Cerebellar nuclear complex (tissue), 1 donor: ENCODE measurements around the gene LRP11.
A peak's percentile ranks its signal among the peaks of the same experiment; 100 is the strongest.
"Not testable (repeated sequence)": the region's sequence is repeated elsewhere in the genome, so short reads cannot be mapped to it uniquely, and the experiment has no call there.

Experiments
- DNase-seq, 2 experiments: peaks; one replicate each; lab custom pipeline; 2025; lab: John Stamatoyannopoulos, UW

The LRP11 gene

GRCh38 chr6:149869275-149869892 lies 5.2 kb upstream of the LRP11 start:
- DNase-seq, result no peak

DNA sequence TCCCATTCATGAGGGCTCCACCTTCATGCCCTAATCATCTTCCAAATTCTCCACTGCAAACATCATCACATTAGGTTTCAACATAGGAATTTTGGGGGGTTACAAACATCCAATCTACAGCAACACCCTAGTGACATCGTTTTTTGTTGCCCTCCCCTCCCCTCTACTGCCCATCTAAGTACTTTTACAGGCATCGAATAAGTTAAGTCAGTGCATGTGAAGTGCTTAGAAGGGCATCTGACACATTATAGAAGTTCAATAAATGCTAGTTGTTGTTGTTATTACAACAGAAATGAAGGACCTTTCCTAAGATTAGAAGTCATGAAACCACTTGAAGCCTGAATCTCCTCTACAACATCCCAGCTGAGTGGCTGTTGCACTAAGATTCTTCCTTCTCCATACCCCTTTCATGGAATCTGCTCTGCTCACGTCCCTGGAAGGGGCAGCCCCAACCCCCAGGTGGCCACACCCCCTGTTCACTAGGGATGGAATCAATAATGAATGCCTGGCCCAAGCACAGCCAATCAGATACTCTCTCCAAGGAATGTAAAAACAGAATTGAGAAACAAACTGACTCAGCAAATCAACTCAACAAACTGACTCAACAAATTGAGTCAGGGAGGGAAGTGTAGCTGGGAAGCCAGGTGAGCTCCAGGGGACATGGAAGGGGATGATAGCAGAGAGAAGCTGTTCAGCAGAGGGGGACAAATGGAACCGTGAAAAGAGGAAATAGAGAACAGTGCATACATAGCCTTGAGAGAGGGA lies 3.9 kb upstream of the LRP11 start:
- no peak for DNase-seq

DNA sequence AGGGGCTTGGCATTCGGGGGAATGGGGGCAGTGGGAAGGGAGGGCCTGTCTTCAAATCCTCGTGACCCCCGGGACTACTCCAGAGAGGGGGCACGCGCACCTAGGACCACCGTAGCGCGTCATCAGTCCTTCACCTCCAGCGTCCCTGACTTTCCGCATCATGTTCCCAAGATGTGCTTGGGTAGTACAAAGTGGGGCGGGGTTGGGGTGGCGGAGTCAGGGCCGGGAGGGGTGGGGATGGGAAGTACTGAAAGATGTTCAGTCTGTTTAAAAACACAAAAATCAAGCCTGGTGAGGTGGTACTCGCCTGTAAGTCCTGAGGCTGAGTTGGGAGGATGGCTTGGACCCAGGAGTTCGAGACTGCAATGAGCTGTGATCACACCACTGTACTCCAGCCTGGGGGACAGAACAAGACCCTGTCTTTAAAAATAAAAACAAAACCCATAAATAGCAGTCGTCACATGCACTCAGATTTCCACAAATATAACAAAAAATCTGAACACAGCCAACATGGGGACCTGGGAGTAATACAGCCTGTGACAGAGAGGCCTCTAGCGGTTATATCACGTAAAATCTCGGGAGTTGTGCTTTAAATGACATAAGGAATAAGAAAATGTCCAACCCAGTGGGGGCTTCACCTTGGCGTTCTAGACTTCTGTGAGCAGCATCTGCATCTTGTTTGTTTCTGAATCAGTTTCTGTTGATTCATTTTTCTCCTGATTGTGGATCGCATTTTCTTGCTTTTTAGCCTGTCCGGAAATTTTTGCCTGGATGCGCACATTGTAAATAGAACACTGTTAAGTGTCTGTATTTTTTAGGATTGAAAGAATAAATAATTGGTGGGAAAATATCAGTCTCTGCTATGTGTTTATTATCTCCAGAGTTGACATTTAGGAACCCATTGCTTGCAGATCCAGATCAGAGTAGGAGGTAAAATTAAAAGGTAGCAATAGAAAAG lies 698 bp upstream of the LRP11 start:
- DNase-seq, result peak in 1 of 2 experiments; percentile 54

DNA sequence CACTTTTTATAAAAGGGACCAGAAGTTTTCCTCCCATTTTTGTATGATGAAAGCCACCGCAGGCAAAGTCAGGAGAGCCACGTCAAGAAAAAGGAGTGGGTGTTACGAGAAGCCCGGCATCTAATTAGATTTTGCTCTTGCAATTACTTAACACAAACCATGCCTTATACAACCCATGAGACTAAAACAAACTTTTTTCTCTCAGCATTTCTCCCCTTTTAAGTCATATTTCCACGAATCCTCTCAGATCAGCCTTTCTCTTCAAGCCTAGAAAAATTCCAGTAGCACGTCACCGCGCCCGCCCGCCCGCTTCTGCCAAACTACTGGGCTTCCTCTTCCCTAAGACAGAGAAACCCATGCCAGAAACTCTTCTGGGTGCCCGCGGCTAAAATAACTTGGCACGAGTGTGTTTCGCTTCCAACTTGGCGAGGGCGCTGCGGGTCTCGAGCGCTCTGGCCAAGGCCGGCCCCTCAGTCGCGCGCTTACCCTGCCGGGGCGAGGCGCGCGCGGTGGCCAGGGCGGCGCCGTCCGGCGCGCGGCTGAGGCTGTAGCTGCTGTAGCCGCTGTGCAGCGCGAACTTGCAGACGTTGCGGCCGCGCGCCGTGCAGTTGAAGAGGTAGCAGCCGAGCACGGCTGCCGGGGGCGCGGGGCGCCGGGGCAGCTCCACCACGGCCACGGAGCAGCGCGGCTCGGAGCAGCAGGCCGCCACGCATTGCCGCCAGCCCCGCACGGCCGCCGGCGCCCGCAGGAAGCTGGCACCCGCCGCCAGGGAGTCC lies 1.0 kb downstream of the LRP11 start:
- DNase-seq, result no peak

DNA sequence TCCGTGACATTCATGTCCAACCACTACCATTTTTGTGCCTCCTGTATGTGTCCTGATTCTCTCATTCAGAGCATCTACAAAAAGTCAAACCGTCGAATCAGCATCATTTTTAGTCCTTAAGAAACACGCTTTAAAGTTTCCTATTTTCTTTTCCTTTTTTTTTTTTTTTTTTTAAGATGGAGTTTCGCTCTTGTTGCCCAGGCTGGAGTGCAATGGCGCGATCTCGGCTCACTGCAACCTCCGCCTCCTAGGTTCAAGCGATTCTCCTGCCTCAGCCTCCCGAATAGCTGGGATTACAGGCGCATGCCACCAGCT lies 1.8 kb downstream of the LRP11 start:
- DNase-seq, result not testable (repeated sequence)

DNA sequence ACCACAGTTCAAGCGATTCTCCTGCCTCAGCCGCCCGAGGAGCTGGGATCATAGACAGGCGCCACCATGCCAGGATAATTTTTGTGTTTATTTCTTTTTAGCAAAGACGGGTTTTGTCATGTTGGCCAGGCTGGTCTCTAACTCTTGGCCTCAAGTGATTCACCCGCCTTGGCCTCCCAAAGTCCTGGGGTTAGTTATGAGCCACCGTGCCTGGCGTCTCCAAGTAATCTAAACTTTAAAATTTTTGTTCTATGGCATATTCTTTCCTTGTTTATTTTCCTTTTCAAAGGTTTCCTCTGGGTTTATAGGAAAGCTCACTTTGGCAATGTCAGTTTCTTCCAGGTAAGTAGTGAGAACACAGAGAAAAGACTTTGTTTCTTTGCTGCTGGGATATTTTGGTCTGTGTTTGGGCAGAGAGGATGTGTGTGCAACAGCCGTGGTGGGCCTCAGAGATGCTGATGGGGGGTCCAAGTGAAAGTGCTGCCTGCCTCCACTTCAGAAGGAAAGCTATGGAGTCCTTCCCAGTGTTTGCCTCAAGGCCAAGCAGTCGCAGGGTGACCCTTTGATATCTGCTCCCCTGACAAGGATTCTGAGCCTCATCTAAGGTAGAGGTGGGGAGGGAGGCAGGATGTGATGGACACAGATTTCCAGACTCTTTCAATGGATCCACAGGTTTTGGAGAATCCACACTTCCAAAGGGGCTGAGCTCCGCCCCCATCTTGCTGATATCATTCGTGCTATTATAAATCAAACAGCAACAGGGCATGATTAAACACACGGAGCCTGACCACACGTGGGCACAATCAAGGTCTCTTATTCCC lies 2.3 kb downstream of the LRP11 start:
- no peak for DNase-seq

DNA sequence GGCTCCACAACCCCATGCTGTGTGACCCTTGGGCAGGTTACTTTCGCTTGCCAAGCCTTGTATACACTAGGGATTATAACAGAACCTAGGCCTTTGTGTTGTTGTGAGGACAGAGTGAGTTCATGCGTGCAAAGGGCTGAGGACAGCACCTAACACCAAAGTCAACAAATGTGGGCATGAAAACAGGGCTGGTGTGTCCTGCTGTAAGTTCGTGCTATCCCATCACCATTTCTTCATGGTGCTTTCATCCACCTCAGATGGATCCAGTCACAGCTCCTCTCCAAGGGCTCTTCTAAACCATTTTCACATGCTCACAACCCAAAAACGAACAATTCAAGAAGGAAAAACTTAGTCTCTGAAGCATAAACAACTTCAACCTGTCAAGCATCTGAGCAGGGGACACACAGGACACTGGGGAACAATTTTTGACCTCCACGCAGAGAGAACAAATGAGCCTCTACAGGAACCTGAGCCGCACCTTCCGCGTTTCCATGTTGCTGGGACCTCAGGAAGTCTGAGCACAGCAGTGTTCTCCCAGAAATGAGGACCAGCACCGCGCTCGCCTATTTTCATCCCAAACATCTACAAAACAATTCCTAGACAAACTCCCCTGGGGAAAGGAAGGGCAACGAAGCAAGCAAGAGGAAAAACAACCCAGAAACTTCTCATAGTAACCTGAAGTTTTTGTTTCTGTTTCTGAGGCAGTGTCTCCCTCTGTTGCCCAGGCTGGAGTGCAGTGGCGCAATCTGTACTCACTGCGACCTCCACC lies 3.1 kb downstream of the LRP11 start:
- DNase-seq, result no peak

DNA sequence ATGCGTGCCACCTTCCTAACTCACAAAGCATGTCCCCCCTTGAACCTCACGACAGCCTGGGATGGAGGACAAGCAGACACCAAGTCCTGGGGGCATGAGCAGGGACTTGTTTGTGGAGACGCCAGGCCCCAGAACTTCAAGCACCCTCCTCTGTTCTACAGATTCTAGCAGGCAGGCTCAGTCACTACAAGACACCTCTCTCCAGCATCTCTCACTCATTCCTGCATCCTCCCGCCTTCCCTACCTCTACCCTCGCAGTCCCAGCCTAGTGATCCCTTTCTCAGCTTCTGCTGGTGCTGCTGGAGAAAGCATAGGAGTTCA lies 3.7 kb downstream of the LRP11 start:
- no peak for DNase-seq

DNA sequence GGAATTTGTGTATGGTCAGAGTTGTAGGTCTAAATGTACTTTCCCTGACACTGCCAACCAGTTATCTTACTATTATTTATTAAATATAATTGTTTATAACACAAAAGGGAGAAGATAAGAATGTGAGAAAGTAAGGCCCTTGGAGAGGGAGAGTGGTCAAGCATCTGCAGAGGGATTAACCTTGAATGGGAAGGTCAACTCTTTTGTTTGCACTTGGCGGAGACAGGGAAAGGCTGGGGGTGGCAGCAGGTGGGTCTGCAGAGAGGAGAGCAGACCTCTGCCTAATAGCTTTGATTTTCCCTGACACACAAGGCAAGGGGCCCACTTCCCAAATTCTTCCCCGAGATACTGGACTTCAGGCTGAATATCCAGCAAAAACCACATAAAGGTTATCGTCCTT lies 4.2 kb downstream of the LRP11 start:
- no peak for DNase-seq

GRCh38 chr6:149859368-149859767 lies 4.8 kb downstream of the LRP11 start:
- DNase-seq, result no peak

- no peak for DNase-seq
These were observed 6.6 kb downstream of the LRP11 start for GRCh38 chr6:149857541-149857940.

DNA sequence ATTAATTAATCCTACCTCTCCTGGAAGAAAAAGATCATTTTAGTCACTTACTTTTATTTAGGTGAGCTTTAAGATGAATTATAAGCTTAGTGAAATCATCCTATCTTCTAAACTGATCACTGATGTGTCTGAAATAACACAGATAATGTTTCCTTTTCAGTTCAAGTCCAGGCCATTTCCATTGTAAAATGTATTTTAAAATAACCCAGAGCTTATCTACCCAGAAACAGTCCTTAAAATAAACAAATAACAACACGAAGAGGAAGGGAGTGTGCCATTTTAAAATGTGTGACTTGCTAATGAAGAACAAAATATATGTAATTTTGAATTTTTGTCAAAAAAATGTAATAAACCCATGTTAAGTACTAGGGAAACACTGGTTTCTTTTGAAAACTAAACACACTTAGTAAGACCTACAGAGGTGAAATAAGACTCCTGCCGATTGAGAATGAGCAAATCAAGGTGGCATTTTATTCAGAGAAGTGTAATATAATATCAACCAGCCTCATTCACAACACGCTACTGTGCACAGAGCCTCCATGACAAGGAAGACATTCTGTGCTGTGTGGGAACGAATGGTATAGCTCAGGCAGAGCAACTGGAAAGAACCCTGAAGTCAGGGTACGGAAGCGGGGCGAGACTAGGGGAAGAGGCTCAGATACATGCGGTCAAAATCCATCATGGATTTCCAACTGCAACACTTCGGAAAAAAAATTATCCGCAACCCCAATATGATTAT lies 7.7 kb downstream of the LRP11 start:
- DNase-seq, result no peak

DNA sequence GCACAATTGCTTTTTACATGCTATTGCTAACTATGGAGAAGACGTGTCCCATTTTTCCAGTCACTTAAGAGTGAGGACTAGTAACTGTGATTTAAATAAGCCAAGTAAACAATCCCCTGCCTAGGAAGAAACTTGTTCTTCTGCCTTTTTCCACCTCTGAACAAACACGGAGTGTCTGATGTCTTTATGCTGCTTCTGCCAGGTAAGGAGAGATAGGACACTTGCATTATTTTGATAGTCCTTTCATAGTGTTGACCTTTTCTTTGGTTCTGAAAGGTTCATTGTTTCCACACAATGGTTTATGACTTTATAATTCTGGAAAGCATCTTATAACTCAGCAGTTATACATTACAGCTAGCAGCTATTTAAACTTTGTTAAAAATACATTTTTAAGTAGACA lies 8.4 kb downstream of the LRP11 start:
- DNase-seq, result no peak

DNA sequence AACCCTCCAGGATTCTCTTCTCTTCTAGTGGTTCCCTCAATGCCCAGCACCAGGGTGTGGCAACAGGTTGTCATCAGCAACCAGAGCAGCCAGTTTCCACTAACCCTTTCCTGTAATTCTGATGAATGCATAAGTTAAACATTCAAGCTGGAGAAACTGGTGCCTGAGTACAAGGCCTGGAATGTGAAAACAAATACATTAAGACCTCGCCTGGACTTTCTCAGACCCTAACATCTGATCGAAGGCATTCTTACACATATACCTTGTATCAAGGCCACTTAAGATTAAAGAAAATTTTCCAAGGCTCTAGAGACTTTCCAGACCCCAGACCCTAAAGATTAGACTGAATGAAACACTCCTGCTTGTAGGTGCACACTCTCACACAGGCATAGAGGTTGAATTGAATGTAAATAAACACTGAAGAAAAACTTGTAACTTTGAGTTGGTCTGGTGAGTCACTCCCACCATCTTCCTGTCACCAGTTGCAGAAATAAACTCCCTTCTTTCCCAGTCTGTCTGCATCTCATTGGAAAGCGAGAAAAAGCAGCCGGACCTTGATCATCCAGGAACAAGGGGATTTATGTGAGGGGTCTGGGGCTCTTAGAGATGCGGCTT lies 9.0 kb downstream of the LRP11 start:
- DNase-seq, result no peak

- no peak for DNase-seq
These were observed 9.6 kb downstream of the LRP11 start for GRCh38 chr6:149854532-149854931.

DNA sequence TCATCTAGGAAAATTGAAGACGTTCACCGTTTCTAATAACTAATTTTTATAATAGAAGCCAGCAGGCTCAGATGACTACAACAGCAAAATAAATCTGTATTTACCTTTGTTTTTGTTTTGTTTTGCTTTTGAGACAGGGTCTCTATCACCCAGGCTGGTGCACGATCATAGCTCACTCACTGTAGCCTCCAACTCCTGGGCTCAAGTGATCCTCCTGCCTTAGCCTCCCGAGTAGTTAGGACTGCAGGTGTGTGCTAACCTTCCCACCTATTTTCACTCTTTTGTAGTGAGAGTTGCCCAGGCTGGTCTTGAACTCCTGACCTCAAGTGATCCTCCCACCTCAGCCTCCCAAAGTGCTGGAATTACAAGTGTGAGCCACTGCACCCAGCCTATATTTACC lies 10.1 kb downstream of the LRP11 start:
- not testable (repeated sequence) for DNase-seq

- DNase-seq, result no peak
These were observed 11.3 kb downstream of the LRP11 start for GRCh38 chr6:149852881-149853280.

DNA sequence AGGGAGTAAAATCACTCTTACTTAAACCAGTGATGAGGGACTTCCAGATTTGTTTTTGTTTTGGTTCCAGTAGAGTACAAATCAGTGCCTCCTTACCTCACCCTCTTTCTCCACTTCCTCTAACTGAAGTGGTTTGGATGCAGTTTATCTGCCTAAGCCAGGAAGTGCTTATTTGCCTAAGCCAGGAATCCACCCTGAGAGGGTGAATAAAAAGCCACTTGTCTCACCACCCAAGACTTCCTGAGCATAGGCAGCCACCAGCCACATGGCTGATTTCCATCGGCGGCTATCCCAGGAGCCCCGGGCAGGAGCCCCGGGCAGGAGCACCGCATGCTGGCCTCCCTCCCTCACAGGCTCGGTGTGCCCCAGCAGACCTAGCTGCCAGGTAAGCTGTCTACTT lies 12.0 kb downstream of the LRP11 start:
- DNase-seq, result no peak

DNA sequence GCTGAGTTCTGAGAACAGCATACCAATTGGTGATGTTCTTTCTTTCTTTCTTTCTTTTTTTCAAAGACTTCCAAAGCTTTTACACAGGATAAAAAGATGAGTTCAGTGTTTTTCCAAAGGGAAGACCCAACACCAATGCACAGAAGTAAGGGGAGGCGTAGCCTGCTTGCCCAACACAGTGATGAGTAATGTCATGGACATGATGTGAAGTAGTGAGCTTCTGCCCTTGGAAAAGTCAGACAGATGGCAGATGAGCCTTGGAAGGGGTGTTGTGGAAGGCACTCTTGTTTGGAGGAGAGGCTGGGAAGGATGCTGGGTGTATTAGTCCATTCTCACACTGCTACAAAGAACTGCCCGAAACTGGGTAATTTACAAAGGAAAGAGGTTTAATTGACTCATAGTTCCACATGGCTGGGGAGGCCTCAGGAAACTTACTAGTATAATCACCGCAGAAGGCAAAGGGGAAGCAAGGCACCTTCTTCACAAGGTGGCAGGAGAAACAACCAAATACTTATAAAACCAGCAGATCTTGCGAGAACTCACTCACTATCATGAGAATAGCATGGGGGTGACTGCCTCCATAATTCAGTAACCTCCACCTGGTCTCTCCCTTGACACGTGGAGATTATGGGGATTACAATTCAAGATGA lies 12.6 kb downstream of the LRP11 start:
- no peak for DNase-seq
